Inflammatory macrophage (primary cell): Measurements from ENCODE around the gene DEFB131B.
"Not testable (repeated sequence)": the region's sequence is repeated elsewhere in the genome, so short reads cannot be mapped to it uniquely, and the experiment has no call there.

Experiments used
- DNase-seq, 2 donors: peaks; one replicate each; pipeline ENCODE4 v3.0.0-alpha.2; 2020 to 2022

Gene DEFB131B

DNA sequence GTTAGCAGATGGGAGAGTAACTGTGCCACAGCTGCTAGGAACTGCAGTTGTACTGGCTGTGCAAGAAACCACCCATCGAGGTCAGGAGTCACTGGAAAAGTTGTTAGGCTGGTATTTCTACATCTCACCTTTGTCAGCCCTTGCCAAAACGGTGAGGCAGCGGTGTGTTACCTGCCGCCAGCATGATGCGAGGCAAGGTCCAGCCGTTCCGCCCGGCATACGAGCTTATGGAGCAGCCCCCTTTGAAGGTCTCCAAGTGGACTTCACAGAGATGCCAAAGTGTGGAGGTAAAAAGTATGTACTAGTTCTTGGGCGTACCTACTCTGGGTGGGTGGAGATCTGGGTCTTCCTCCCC is 33.7 kb downstream of the DEFB131B start:
- not testable (repeated sequence) for DNase-seq

DNA sequence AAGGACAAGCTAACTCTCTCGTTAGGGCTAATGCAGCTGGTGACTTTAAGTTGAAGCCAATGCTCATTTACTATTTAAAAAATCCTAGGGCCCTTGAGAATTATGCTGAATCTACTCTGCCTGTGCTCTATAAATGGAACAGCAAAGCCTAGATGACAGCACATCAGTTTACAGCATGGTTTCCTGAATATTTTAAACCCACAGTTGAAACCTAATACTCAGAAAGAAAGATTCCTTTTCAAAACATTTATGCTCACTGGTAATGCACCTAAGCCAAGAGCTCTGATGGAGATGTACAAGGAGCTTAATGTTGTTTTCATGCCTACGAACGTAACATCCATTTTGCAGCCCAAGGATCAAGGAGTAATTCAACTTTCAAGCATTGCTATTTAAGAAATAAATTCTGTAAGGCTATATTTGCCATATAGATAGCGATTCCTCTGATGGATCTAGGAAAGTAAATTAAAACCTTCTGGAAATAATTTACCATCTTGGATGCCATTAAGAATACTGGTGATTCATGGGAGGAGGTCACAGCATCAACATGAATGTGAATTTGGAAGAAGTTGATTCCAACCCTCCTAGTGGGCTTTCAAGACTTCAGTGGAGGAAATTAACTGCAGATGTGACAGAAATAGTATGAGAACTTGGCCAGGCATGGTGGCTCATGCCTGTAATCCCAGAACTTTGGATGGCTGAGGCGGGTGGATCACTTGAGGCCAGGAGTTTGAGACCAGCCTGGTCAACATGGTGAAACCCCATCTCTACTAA is 35.7 kb downstream of the DEFB131B start:
- DNase-seq: no peak

DNA sequence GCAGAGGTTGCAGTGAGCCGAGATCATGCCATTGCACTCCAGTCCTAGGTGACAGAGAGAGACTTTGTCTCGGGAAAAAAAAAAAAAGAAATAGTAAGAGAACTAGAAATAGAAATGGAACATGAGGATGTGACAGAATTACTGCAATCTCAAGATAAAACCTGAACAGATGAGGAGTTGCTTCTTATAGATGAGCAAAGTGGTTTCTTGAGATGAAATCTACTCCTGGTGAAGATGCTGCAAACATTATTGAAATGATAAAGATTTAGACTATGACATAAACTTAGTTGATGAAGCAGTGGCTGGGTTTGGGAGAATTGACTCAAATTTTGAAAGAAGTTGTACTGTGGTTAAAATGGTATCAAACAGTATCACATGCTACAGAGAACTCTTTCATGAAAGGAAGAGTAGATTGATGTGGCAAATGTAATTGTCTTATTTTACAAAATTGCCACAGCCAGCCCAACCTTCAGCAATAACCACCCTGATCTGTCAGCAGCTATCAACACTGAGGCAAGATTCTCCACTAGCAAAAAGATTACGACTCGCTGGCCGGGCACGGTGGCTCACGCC is 36.5 kb downstream of the DEFB131B start:
- no peak for DNase-seq

DNA sequence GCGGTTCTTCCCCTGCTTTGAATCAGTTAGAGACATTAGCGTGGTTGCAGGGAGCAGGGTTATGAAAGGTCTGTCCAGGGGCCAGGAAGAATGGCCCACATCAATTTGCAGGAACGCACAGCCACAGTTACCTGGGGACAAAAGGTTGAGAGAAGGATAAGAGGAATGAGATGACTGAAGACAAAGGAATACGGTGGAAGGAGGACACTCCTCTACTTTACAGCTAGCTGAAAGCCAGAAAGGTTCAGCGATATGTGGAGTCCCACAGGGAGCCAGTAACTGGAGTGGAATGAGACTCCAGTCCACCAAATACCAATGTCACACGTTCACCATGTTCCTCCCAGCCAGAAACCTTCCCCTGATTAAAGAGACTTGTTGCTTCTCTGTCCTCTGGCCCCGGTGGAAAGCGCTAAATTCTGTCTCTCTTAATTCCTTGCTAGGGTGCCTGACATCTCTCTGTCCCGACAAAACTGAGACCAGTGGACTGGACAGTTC is 39.4 kb downstream of the DEFB131B start:
- DNase-seq: no peak

DNA sequence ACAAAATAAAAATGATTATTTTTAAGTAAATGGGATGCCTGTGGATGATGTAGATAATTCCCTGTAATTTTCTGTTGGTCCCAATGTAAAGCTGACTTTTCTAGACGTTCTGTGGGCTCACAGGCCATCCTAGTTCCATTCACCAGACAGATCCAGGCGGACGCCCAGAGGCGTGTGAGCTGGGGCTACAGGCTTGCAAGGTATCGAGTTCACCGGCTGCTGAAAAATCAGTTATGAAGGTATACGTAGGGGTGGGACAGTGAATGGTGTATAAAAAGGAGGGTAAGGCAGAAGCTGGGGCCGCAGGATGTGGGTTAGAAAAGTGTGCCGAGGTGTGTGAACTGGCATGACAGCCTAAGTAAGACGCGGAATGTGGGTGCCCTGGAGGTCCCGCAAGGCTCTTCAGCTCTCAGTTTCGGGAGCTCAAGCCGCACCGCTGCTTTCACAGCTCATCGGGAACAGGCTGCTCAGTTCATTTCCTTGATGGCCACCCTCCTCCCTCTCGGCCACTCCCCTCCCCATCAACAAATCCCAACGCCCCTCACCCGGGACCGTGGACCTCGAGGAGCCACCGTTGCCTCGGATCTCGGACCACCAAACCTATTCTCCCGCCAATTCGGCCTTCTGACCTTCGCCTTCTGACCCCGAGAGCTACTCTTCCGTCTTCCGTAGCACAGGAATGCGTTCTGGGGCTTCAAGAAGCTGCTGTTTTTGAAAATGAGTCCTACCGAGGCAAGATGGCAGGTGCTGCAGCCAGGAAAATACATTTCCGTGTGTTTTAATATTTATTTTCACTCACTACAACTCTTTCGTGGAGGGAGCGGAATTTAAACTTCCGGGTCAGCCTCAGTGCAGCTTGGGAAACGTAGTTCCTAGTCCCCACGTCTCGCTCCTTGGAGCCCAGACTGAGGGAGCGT is 49.8 kb downstream of the DEFB131B start, which contains the start of gene XNDC1N:
XNDC1N (minus strand) TSS at position 775 of the 917 bp plus-strand sequence. CDS start 5,241 bp downstream, outside the sequence.
- peak; percentile 82 to 85 for DNase-seq

DNA sequence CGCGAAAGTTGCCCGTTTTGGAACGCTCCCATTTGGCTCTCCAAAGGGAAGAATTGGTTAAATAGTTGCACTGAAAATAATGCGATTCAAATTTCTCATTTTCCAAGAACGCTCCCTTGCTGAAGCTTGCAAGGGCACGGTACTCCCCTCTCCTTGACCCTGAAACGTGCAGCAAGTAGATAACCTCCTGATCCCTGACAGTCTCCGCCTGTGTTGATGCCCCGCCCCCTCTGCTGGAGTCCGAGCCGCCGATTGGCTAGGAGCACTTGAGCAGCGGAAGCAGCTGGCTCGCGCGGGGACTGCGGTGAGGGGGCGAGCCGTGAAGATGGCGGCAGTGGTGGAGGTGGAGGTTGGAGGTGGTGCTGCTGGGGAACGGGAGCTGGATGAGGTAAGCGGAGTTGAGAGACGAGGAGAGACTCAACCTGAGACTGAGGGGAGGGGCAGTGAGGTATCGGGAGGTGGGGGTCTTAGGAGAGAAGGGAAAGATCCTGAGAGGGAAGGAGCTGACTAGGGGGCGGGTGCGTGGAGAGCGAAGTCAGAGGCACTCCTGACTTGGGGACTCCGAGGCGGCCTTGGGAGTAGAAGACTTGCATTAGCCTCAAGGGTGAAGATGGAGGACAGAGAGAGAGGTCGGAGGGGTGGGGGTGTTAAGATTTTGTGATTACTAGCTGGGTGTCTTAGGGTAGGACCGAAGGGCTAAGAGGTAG is 50.6 kb downstream of the DEFB131B start, which contains the start of gene RNF121:
RNF121 (plus strand) TSS at position 310 of the 707 bp plus-strand sequence; CDS start at position 326, 16 bp downstream.
- peak; percentile 96 for DNase-seq

DNA sequence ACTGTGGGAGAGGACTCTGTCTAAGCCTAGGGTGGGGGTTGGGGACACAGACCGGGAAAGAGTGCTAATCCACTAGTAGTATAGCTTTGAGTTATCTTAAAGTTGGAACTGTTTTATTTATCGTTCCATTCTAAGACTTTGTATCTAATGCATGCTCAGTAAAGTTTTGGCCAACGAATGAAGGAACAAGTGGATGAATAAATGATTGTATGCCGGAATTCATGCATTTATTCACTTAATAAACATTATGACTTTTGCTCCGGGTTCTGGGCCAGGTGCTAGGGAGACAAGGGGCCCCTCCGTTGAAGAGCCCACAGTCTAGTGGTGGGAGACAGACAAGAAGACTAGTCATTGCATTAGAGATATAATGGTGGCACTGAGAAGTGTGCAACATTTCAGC is 51.2 kb downstream of the DEFB131B start:
- DNase-seq: no peak

DNA sequence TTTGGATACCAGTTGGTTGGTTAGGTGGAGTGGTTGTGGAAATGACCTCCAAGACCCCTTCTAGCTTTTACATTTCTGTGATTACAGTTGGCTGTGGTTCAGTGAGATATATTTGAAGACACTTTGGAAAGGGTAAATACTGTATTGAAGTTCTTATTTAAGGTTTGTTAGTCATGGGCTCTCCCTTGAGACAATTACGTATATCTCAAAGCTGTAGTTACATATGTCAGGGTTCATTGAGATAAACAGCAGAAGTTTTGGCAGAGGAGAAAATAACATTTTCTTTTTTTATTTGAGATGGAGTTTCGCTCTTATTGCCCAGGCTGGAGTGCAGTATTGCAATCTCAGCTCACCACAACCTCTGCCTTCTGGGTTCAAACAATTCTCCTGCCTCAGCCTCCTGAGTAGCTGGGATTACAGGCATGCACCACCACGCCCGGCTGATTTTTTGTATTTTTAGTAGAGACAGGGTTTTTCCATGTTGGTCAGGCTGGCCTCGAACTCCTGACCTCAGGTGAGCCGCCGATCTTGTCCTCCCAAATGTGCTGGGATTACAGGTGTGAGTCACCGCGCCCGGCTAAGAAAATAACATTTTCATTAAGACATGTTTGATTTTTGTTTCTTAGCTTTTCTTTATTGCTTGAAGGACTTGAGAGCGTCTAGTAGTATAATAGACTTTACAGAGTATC is 52.4 kb downstream of the DEFB131B start:
- no peak for DNase-seq

DNA sequence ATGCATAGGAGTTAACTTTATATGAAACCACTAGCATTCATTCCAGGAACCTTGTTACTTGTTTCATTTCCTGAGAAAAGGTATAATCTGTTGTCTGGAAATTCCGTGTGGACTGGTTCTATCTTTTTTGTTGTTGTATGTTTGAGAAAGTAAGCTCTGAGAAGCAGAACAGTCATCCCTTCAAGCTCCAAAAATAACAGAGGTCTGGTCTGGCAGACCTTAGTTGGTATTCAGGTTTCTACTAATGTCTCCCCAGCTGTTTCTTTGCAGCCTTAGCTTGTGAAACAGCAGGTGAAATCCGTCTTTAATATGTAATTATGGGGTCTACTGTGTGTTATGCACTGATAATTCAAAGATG is 53.0 kb downstream of the DEFB131B start:
- no peak for DNase-seq

DNA sequence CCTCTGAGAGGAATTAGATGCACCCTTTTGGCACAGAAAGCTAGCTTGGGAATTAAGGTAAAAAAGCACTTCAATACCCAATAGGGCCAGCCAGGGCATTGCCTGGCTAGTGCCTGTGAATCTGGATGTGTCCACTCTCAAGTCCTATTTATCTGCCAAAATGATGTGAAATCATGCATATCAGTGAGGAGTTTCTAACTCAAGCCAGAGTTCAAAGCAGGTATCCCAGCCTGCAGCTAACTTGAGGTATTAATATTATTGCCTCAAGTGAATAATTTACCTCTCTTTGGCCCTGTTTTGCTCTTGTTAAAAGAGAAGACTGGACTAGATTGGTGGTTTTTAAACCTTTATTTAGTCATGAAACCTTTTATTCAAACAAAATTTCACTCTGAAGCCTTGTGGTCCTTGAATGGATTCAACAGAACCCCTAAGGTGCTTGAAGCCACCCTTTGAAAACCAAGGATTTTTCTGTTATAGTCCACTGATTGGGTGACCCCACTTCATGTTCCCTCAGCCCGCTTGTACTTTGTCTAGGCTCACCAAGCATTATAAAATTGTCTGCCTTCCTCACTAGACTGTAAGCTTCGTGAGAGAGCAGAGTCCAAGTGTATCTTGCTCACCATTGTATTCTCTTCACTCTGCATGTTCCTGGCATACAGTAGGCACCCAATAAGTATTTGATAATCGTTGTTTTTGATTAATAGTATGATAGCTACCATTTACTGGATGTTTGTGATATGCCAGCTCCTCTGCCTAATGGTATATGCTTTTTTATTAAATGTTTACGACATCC is 55.1 kb downstream of the DEFB131B start:
- DNase-seq: no peak
